H9 (cell line): ENCODE data around the gene FAM98C. TPM values are rescaled to one million over a fixed set of nuclear protein-coding genes. Genes with fewer than 3 reads are reported as not detected.

ENCODE experiments used
- DNase-seq: peaks from one replicate; pipeline ENCODE4 v3.0.0-alpha.2; 2017
- H2AFZ ChIP-seq: one replicate; pipeline ENCODE4 v1.6.1; 2013; ENCODE audit warnings: mild to moderate bottlenecking, low read length, control low read depth, moderate library complexity
- H2AK5ac ChIP-seq: 2 replicates; pipeline ENCODE4 v1.6.1; 2013; ENCODE audit warnings: low read length, control low read depth, mixed read lengths; ENCODE audit not compliant: insufficient read length
- H2BK120ac ChIP-seq: one replicate; pipeline ENCODE4 v1.6.1; 2013; ENCODE audit warnings: low read depth, mild to moderate bottlenecking, low read length, control low read depth, inconsistent platforms; ENCODE audit not compliant: poor library complexity, severe bottlenecking
- H2BK12ac ChIP-seq: 2 replicates; pipeline ENCODE4 v1.6.1; 2013; ENCODE audit warnings: low read length, control low read depth, mixed read lengths, low read depth; ENCODE audit not compliant: insufficient read length
- H2BK15ac ChIP-seq: 2 replicates; pipeline ENCODE4 v1.6.1; 2013; ENCODE audit warnings: low read depth, low read length, control low read depth
- H2BK20ac ChIP-seq: one replicate; pipeline ENCODE4 v1.6.1; 2013; ENCODE audit warnings: low read depth, mild to moderate bottlenecking, low read length, control low read depth, inconsistent platforms; ENCODE audit not compliant: poor library complexity, severe bottlenecking
- H2BK5ac ChIP-seq: 2 replicates; pipeline ENCODE4 v1.6.1; 2013; ENCODE audit warnings: low read length, control low read depth, mixed read lengths; ENCODE audit not compliant: insufficient read length
- H3K14ac ChIP-seq: 2 replicates; pipeline ENCODE4 v1.6.1; 2013; ENCODE audit warnings: low read length, control low read depth; ENCODE audit not compliant: insufficient read depth
- H3K18ac ChIP-seq: 2 replicates; pipeline ENCODE4 v1.6.1; 2013; ENCODE audit warnings: low read depth, mild to moderate bottlenecking, mixed read lengths, low read length, control low read depth; ENCODE audit not compliant: insufficient read length
- H3K23ac ChIP-seq: 2 replicates; pipeline ENCODE4 v1.6.1; 2013; ENCODE audit warnings: low read length, control low read depth, mixed read lengths, low read depth; ENCODE audit not compliant: insufficient read length
- H3K23me2 ChIP-seq: 2 replicates; pipeline ENCODE4 v1.6.1; 2013; ENCODE audit warnings: low read depth, mild to moderate bottlenecking, mixed read lengths, low read length, control low read depth; ENCODE audit not compliant: insufficient read length, poor library complexity, severe bottlenecking
- H3K27ac ChIP-seq: 2 replicates; pipeline ENCODE4 v1.5.1; 2013; ENCODE audit warnings: low read length, control low read depth, mixed read lengths, low read depth; ENCODE audit not compliant: insufficient read length
- H3K27me3 ChIP-seq: 2 replicates; pipeline ENCODE4 v1.6.1; 2013; ENCODE audit warnings: low read length, control low read depth, inconsistent platforms; ENCODE audit not compliant: insufficient read depth
- H3K4ac ChIP-seq: 2 replicates; pipeline ENCODE4 v1.6.1; 2013; ENCODE audit warnings: low read depth, mild to moderate bottlenecking, control low read depth, inconsistent platforms, low read length, moderate library complexity
- H3K4me1 ChIP-seq: 2 replicates; pipeline ENCODE4 v1.6.1; 2013; ENCODE audit warnings: low read length, control low read depth, inconsistent platforms; ENCODE audit not compliant: insufficient read depth
- H3K4me2 ChIP-seq: 2 replicates; pipeline ENCODE4 v1.6.1; 2013; ENCODE audit warnings: low read length, control low read depth, mixed read lengths; ENCODE audit not compliant: insufficient read length, insufficient read depth
- H3K56ac ChIP-seq: 2 replicates; pipeline ENCODE4 v1.6.1; 2013; ENCODE audit warnings: low read depth, mild to moderate bottlenecking, mixed read lengths, low read length, control low read depth; ENCODE audit not compliant: insufficient read length
- H3K79me1 ChIP-seq: 2 replicates; pipeline ENCODE4 v1.6.1; 2013; ENCODE audit warnings: low read depth, mild to moderate bottlenecking, moderate library complexity, low read length, control low read depth, inconsistent platforms; ENCODE audit not compliant: insufficient read depth, poor library complexity, severe bottlenecking
- H3K79me2 ChIP-seq: 2 replicates; pipeline ENCODE4 v1.6.1; 2013; ENCODE audit warnings: low read length, control low read depth, inconsistent platforms; ENCODE audit not compliant: insufficient read depth
- H3K9ac ChIP-seq: 2 replicates; pipeline ENCODE4 v1.6.1; 2013; ENCODE audit warnings: low read length, control low read depth, mixed read lengths; ENCODE audit not compliant: insufficient read length; ENCODE audit errors: extremely low read depth
- H3K9me3 ChIP-seq: one replicate; pipeline ENCODE4 v1.6.1; 2013; ENCODE audit warnings: low read depth, low read length, inconsistent platforms; ENCODE audit not compliant: control insufficient read depth
- H3T11ph ChIP-seq: one replicate; pipeline ENCODE4 v1.6.1; 2013; ENCODE audit warnings: mild to moderate bottlenecking, low read length, control low read depth, inconsistent platforms
- H4K20me1 ChIP-seq: one replicate; pipeline ENCODE4 v1.6.1; 2013; ENCODE audit not compliant: control insufficient read depth, insufficient read length, insufficient read depth
- H4K5ac ChIP-seq: 2 replicates; pipeline ENCODE4 v1.6.1; 2013; ENCODE audit warnings: low read depth, mild to moderate bottlenecking, mixed read lengths, low read length, control low read depth; ENCODE audit not compliant: insufficient read length
- H4K8ac ChIP-seq: replicated peaks from 2 replicates; pipeline ENCODE4 v1.6.1; 2013; ENCODE audit warnings: low read length, control low read depth, mixed read lengths, low read depth; ENCODE audit not compliant: insufficient read length
- H4K91ac ChIP-seq: 2 replicates; pipeline ENCODE4 v1.6.1; 2013; ENCODE audit warnings: low read depth, mild to moderate bottlenecking, moderate library complexity, mixed read lengths, low read length, control low read depth; ENCODE audit not compliant: insufficient read length
- H3K27ac Mint-ChIP-seq, 3 experiments: 2 replicates in 2 of 3; 3 replicates in 1 of 3; pipeline ENCODE4 v1.8.0; 2020 to 2021; ENCODE audit warnings: mixed read lengths in 3 of 3, mild to moderate bottlenecking in 1 of 3, moderate library complexity in 1 of 3
- H3K27me3 Mint-ChIP-seq: 2 replicates; pipeline ENCODE4 v1.8.0; 2021; ENCODE audit warnings: low read depth, mild to moderate bottlenecking, moderate library complexity, mixed read lengths
- H3K36me3 Mint-ChIP-seq, 3 experiments: 2 replicates in 2 of 3; 3 replicates in 1 of 3; pipeline ENCODE4 v1.8.0; 2020 to 2021; ENCODE audit warnings: low read depth in 3 of 3, mixed read lengths in 3 of 3; ENCODE audit not compliant: insufficient read depth in 1 of 3
- H3K4me1 Mint-ChIP-seq, 2 experiments: 2 replicates each; pipeline ENCODE4 v1.8.0; 2020; ENCODE audit warnings: mixed read lengths in 2 of 2
- H3K4me3 Mint-ChIP-seq, 2 experiments: 2 replicates in 1 of 2; 3 replicates in 1 of 2; pipeline ENCODE4 v1.8.0; 2020 to 2021; ENCODE audit warnings: mild to moderate bottlenecking in 2 of 2, mixed read lengths in 2 of 2, moderate library complexity in 1 of 2
- H3K9me3 Mint-ChIP-seq, 2 experiments: 2 replicates in 1 of 2; 3 replicates in 1 of 2; pipeline ENCODE4 v1.8.0; 2020; ENCODE audit warnings: mild to moderate bottlenecking in 2 of 2, mixed read lengths in 2 of 2, moderate library complexity in 1 of 2
- CTCF ChIP-seq: fragments of 200-600 bp; sonication (generic); conservative IDR thresholded peaks from 3 replicates; pipeline ENCODE4 v1.8.0; 2021; ENCODE audit warnings: antibody characterized with exemption, mild to moderate bottlenecking
- WGBS: extraction: QIAGEN DNeasy Blood & Tissue Kit; methylation state at CpG from one replicate; pipeline ENCODE4 v1.1.7; 2013; ENCODE audit warnings: missing lambda C conversion rate, low lambda C conversion rate, mixed read lengths; ENCODE audit not compliant: insufficient read length; ENCODE audit errors: extremely low coverage; 5-methylcytosine and 5-hydroxymethylcytosine counted together
- total RNA-seq: library from RNA; stranded (reverse); gene quantifications from 2 replicates; pipeline ENCODE4 v1.2.1, GENCODE V29; 2021

The FAM98C gene
- total RNA-seq, 1 experiment from 2014 or later, result 16.4 TPM

- Histone ChIP-seq H3T11ph (no peak overlapping the region), H3K27me3 (peaks cover 3% of the 10 kb centered on the region; the same call in 1 of the 2 replicates), H3K4me1 (no peaks in the 10 kb centered on the region), H2BK120ac (no peak overlapping the region), H3K9ac (no peak overlapping the region), H4K5ac (no peak overlapping the region), H2BK15ac (no peak overlapping the region), H4K91ac (no peak overlapping the region), H4K20me1 (no peaks in the 10 kb centered on the region), H3K14ac (no peak overlapping the region), H3K23me2 (peaks cover 5% of the 10 kb centered on the region), H3K79me1 (no peaks in the 10 kb centered on the region), H3K27ac (no peak overlapping the region), H2BK5ac (no peak overlapping the region), H3K9me3 (no peaks in the 10 kb centered on the region), H3K18ac (no peak overlapping the region), H3K4me2 (no peak overlapping the region), H3K4ac (no peak overlapping the region), H3K56ac (no peak overlapping the region), H2BK12ac (no peak overlapping the region), H2BK20ac (no peak overlapping the region), H2AK5ac (no peak overlapping the region), H2AFZ (no peak overlapping the region), H3K23ac (no peak overlapping the region), H3K79me2 (no peaks in the 10 kb centered on the region), H4K8ac (no peak overlapping the region)
- Mint-ChIP-seq H3K9me3 (no peaks in the 10 kb centered on the region), H3K4me3 (0 out of 5 replicates have a peak overlapping the region, but pooled peaks of 1 of the 2 experiments have one; percentile 25), H3K27me3 (peaks cover 25% of the 10 kb centered on the region), H3K36me3 (peaks cover 3 to 19% (median 17%) of the 10 kb centered on the region in 3 experiments; a peak in 6 of 7 replicates), H3K27ac (0 out of 7 replicates have a peak overlapping the region, but pooled peaks of 1 of the 3 experiments have one; percentile 53), H3K4me1 (0 out of 4 replicates have a peak, but pooled peaks cover 0 to 2% of the 10 kb centered on the region in 2 experiments)
- WGBS, result no CpG with 5 or more reads among the region's 8 CpGs
- no peak for DNase-seq
- TF ChIP-seq CTCF, result no peak
Measured at GRCh38 chr19:38405276-38405675, 2.4 kb downstream of the FAM98C start.
